ENCODE results near the gene PRDX5. TPM values are rescaled to one million over a fixed set of nuclear protein-coding genes. Genes with fewer than 3 reads are reported as not detected.
A peak's percentile ranks its signal among the peaks of the same experiment; 100 is the strongest.

Gene PRDX5
- total and polyA plus RNA-seq, 2 donors from 2014 or later, result 192 to 1,026 TPM

DNA sequence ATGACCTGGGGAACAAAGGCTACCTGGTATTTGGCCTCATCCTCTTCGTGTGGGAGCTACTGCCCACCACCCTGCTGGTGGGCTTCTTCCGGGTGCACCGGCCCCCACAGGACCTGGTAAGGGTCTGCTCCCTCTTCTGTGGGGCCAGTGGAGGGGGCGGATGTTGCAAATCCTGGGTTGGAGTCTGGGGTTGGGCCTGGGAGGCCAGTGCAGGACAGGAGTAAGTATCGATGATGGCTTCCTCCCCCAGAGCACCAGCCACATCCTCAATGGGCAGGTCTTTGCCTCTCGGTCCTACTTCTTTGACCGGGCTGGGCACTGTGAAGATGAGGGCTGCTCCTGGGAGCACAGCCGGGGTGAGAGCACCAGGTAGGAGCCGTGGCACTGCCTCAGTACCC, 29.6 kb upstream of the PRDX5 start:
- Histone ChIP-seq H3K9ac (ENCODE audit: low read length in 3 of 3) (no peak overlapping the region), H3K27ac (ENCODE audit: low read depth in 2 of 2, low read length in 2 of 2) (no peak overlapping the region), H3K36me3 (ENCODE audit: control insufficient read depth in 2 of 3, insufficient read depth in 3 of 3, low read length in 3 of 3) (no peaks in the 10 kb centered on the region), H3K27me3 (ENCODE audit: control insufficient read depth, insufficient read depth, low read length) (peaks cover 14% of the 10 kb centered on the region), H3K4me3 (ENCODE audit: low read length in 3 of 3) (no peak overlapping the region), H3K4me1 (ENCODE audit: control insufficient read depth in 2 of 3, insufficient read depth in 2 of 3, low read depth in 1 of 3, low read length in 3 of 3) (peaks cover 0 to 16% (median 2%) of the 10 kb centered on the region in 3 donors), H3K9me3 (ENCODE audit: control insufficient read depth in 2 of 3, insufficient read depth in 1 of 3, low read length in 3 of 3) (no peaks in the 10 kb centered on the region)
- DNase-seq, result no peak
- intact Hi-C loops (cut with DNase I), result no loop called here
- TF ChIP-seq, protein P1, sequence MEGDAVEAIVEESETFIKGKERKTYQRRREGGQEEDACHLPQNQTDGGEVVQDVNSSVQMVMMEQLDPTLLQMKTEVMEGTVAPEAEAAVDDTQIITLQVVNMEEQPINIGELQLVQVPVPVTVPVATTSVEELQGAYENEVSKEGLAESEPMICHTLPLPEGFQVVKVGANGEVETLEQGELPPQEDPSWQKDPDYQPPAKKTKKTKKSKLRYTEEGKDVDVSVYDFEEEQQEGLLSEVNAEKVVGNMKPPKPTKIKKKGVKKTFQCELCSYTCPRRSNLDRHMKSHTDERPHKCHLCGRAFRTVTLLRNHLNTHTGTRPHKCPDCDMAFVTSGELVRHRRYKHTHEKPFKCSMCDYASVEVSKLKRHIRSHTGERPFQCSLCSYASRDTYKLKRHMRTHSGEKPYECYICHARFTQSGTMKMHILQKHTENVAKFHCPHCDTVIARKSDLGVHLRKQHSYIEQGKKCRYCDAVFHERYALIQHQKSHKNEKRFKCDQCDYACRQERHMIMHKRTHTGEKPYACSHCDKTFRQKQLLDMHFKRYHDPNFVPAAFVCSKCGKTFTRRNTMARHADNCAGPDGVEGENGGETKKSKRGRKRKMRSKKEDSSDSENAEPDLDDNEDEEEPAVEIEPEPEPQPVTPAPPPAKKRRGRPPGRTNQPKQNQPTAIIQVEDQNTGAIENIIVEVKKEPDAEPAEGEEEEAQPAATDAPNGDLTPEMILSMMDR (IDR thresholded peaks at IDR 0.05; ENCODE audit: borderline replicate concordance, extremely low read depth, insufficient read depth), result no peak
- no peak for FAIRE-seq

DNA sequence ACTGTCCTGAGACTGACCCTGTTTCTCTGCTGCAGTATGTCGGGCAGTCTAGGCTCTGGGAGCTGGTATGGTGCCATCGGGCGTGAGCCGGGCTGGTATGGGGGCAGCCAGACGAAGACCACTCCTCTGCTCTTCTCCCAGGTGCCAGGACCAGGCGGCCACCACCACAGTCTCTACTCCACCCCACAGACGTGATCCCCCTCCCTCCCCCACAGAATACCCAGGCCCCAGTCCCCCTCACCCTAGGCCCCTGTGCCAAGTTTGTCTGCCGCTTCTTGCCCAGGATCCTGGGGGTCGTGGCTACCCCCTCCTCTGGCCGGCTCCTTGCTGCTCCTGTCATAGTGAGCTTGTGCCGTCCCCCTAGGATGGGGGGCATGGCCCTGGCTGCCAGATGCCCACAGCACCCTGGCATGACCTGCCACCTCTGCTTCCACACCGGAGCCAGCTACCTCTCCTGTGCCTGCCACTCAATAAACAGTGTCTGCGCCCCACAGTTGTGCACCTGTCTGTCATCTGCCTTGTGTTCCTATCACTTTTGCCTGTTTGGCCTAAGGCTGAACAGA, 28.8 kb upstream of the PRDX5 start:
- Histone ChIP-seq H3K27ac (ENCODE audit: low read depth in 2 of 2, low read length in 2 of 2) (no peak overlapping the region), H3K36me3 (ENCODE audit: control insufficient read depth in 2 of 3, insufficient read depth in 3 of 3, low read length in 3 of 3) (no peaks in the 10 kb centered on the region), H3K4me3 (ENCODE audit: low read length in 3 of 3) (no peak overlapping the region), H3K4me1 (ENCODE audit: control insufficient read depth in 2 of 3, insufficient read depth in 2 of 3, low read depth in 1 of 3, low read length in 3 of 3) (peaks cover 0 to 12% (median 0%) of the 10 kb centered on the region in 3 donors), H3K9me3 (ENCODE audit: control insufficient read depth in 2 of 3, insufficient read depth in 1 of 3, low read length in 3 of 3) (no peaks in the 10 kb centered on the region), H3K27me3 (ENCODE audit: control insufficient read depth, insufficient read depth, low read length) (peaks cover 14% of the 10 kb centered on the region), H3K9ac (ENCODE audit: low read length in 3 of 3) (no peak overlapping the region)
- peak in 1 of 5 donors; percentile 50 for DNase-seq
- no peak for FAIRE-seq
- intact Hi-C loops (cut with DNase I), result no loop called here
- TF ChIP-seq, protein P1 (IDR thresholded peaks at IDR 0.05; ENCODE audit: borderline replicate concordance, extremely low read depth, insufficient read depth), result no peak

DNA sequence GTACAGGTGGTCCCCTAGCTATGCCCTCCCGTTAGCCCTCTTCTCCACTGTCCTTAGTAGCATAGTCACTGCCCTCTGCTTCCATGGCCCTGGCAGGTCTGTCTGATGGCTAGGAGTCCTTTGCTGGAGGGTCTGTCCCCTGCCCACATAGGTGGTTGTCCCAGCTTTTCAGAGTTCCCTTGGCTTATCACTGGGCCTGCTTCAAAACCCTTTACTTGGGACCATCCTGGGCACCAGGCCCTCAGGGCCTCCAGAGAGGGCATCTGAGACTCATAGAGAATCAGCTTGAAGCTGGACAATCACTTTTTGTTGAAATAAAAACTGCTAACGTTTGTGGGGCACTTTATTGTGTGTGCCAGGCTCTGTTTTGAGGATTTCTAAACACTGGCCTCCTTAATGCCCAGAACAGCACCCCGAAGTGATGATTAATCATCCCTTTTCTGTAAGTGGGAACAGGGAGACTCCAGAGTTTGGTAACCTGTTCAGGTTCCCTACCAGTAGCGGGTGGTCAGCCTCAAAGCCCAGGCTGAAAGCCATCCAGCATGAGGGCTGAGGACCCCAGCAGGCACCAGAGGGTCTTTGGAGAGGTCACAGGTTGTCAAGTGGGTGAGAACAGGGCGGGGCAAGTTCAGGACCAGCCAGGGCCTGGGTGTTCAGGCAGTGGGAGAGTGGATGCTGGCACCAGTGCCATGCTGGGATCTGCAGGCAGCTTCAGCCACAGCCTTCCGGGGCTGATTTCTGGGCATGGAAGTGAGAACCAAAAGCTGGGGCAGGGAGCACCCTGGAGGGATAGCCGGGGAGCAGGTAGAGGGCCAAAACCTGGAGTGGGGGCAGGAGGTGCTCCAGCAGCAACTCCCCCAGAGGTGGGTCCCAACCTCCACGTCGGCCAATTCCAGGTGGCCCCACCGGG, 27.3 kb upstream of the PRDX5 start:
- FAIRE-seq (no peak), DNase-seq (peak in 2 of 5 donors; percentile 45 to 64)
- TF ChIP-seq, protein P1 (IDR thresholded peaks at IDR 0.05; ENCODE audit: borderline replicate concordance, extremely low read depth, insufficient read depth), result no peak
- Histone ChIP-seq H3K36me3 (ENCODE audit: control insufficient read depth in 2 of 3, insufficient read depth in 3 of 3, low read length in 3 of 3) (no peaks in the 10 kb centered on the region), H3K4me1 (ENCODE audit: control insufficient read depth in 2 of 3, insufficient read depth in 2 of 3, low read depth in 1 of 3, low read length in 3 of 3) (peaks cover 0 to 11% (median 0%) of the 10 kb centered on the region in 3 donors), H3K27me3 (ENCODE audit: control insufficient read depth, insufficient read depth, low read length) (peaks cover 23% of the 10 kb centered on the region), H3K9ac (ENCODE audit: low read length in 3 of 3) (no peak overlapping the region), H3K9me3 (ENCODE audit: control insufficient read depth in 2 of 3, insufficient read depth in 1 of 3, low read length in 3 of 3) (no peaks in the 10 kb centered on the region), H3K27ac (ENCODE audit: low read depth in 2 of 2, low read length in 2 of 2) (no peak overlapping the region), H3K4me3 (ENCODE audit: low read length in 3 of 3) (no peak overlapping the region)
- intact Hi-C loops (cut with DNase I), result no loop called here

All from kidney (tissue), 14 donors.